Neural progenitor cell (in vitro differentiated cells): ENCODE measurements around the gene SNF8. TPM values are rescaled to one million over a fixed set of nuclear protein-coding genes. Genes with fewer than 3 reads are reported as not detected.

Experiments
- DNase-seq: peaks from one replicate; pipeline ENCODE4 v3.0.0-alpha.2; 2016; ENCODE audit warnings: low spot score
- H2AFZ ChIP-seq: fragments of 200-600 bp; sonication (generic); replicated peaks from 2 replicates; pipeline ENCODE4 v1.6.1; 2016; ENCODE audit warnings: antibody characterized with exemption
- H3F3A ChIP-seq: fragments of 200-600 bp; sonication (generic); 2 replicates; pipeline ENCODE4 v1.6.1; 2016; ENCODE audit warnings: antibody characterized with exemption, low read depth
- H3K27ac ChIP-seq: fragments of 200-600 bp; sonication (generic); 2 replicates; pipeline ENCODE4 v1.5.1; 2016; ENCODE audit warnings: mild to moderate bottlenecking
- H3K27me3 ChIP-seq: fragments of 200-600 bp; sonication (generic); 2 replicates; pipeline ENCODE4 v1.6.1; 2016; ENCODE audit warnings: mild to moderate bottlenecking, moderate library complexity
- H3K36me3 ChIP-seq: fragments of 200-600 bp; sonication (generic); 2 replicates; pipeline ENCODE4 v1.5.1; 2016
- H3K4me1 ChIP-seq: fragments of 200-600 bp; sonication (generic); 2 replicates; pipeline ENCODE4 v1.6.1; 2016; ENCODE audit warnings: mixed run types
- H3K4me2 ChIP-seq: fragments of 200-600 bp; sonication (generic); 2 replicates; pipeline ENCODE4 v1.6.1; 2016
- H3K4me3 ChIP-seq: fragments of 200-600 bp; sonication (generic); 2 replicates; pipeline ENCODE4 v1.5.1; 2016
- H3K79me2 ChIP-seq: fragments of 200-600 bp; sonication (generic); 2 replicates; pipeline ENCODE4 v1.6.1; 2016; ENCODE audit warnings: low read depth
- H3K9ac ChIP-seq: fragments of 200-600 bp; sonication (generic); 2 replicates; pipeline ENCODE4 v1.6.1; 2016
- H3K9me3 ChIP-seq: fragments of 200-600 bp; sonication (generic); 2 replicates; pipeline ENCODE4 v1.5.1; 2016; ENCODE audit warnings: low read depth
- H4K20me1 ChIP-seq: fragments of 200-600 bp; sonication (generic); 2 replicates; pipeline ENCODE4 v1.6.1; 2016; ENCODE audit warnings: low read depth
- H3K27ac Mint-ChIP-seq: 3 replicates; pipeline ENCODE4 v1.8.0; 2021; ENCODE audit warnings: mixed read lengths
- H3K27me3 Mint-ChIP-seq: 2 replicates; pipeline ENCODE4 v1.8.0; 2022; ENCODE audit warnings: low read depth, mild to moderate bottlenecking, inconsistent platforms, moderate library complexity, mixed read lengths; ENCODE audit not compliant: insufficient read depth
- H3K36me3 Mint-ChIP-seq: 3 replicates; pipeline ENCODE4 v1.8.0; 2021; ENCODE audit warnings: mixed read lengths
- H3K4me1 Mint-ChIP-seq: 3 replicates; pipeline ENCODE4 v1.8.0; 2021; ENCODE audit warnings: mixed read lengths
- H3K4me3 Mint-ChIP-seq: 3 replicates; pipeline ENCODE4 v1.8.0; 2021; ENCODE audit warnings: mild to moderate bottlenecking, moderate library complexity, mixed read lengths
- H3K9me3 Mint-ChIP-seq: 3 replicates; pipeline ENCODE4 v1.8.0; 2020; ENCODE audit warnings: mixed read lengths
- CTCF ChIP-seq: fragments of 200-600 bp; sonication (generic); IDR thresholded peaks from 2 replicates; pipeline ENCODE4 v1.5.1; 2017; ENCODE audit warnings: antibody characterized with exemption, mild to moderate bottlenecking
- EZH2 ChIP-seq: fragments of 200-600 bp; sonication (generic); IDR thresholded peaks from 2 replicates; pipeline ENCODE4 v1.6.1; 2017; ENCODE audit warnings: antibody characterized with exemption, mild to moderate bottlenecking, moderate library complexity
- EZH2phosphoT487 ChIP-seq: fragments of 200-600 bp; sonication (generic); IDR thresholded peaks from 2 replicates; pipeline ENCODE4 v1.6.1; 2017; ENCODE audit warnings: antibody characterized with exemption
- total RNA-seq: library from RNA; depleted of rRNA; stranded (reverse); fragments of >200 nt; gene quantifications from 2 replicates; pipeline ENCODE4 v1.2.3, GENCODE V29; 2015; ENCODE audit warnings: low replicate concordance

SNF8 gene
- total RNA-seq, 1 donor from 2014 or later = 103 TPM

- Histone ChIP-seq H3K9me3 (no peaks in the 10 kb centered on the region), H3F3A (peaks cover 9% of the 10 kb centered on the region), H3K27me3 (no peaks in the 10 kb centered on the region), H3K27ac (no peak overlapping the region), H3K4me1 (no peaks in the 10 kb centered on the region), H2AFZ (no peak overlapping the region), H4K20me1 (no peaks in the 10 kb centered on the region), H3K36me3 (no peaks in the 10 kb centered on the region), H3K9ac (no peak overlapping the region), H3K4me3 (no peak overlapping the region), H3K79me2 (no peaks in the 10 kb centered on the region), H3K4me2 (no peak overlapping the region)
- Mint-ChIP-seq H3K27ac (no peak overlapping the region), H3K9me3 (no peaks in the 10 kb centered on the region), H3K27me3 (no peaks in the 10 kb centered on the region), H3K4me3 (no peak overlapping the region), H3K4me1 (no peaks in the 10 kb centered on the region), H3K36me3 (peaks cover 6% of the 10 kb centered on the region)
- no peak for TF ChIP-seq CTCF
- TF ChIP-seq EZH2phosphoT487 = no peak
- no peak for TF ChIP-seq EZH2
- DNase-seq = no peak
Observed at GRCh38 chr17:48901241-48901640, 43.4 kb downstream of the SNF8 start.

- Histone ChIP-seq H3K9ac (no peak overlapping the region), H2AFZ (no peak overlapping the region), H3K4me2 (no peak overlapping the region), H3F3A (peaks cover 20% of the 10 kb centered on the region), H3K4me3 (no peak overlapping the region), H3K27me3 (no peaks in the 10 kb centered on the region), H3K27ac (no peak overlapping the region), H3K79me2 (peaks cover 15% of the 10 kb centered on the region), H3K4me1 (peaks cover 4% of the 10 kb centered on the region), H4K20me1 (no peaks in the 10 kb centered on the region), H3K36me3 (no peaks in the 10 kb centered on the region), H3K9me3 (no peaks in the 10 kb centered on the region)
- Mint-ChIP-seq H3K4me1 (peaks cover 14% of the 10 kb centered on the region), H3K36me3 (peaks cover 6% of the 10 kb centered on the region), H3K27ac (no peak overlapping the region), H3K27me3 (no peaks in the 10 kb centered on the region), H3K4me3 (no peak overlapping the region), H3K9me3 (no peaks in the 10 kb centered on the region)
- TF ChIP-seq EZH2 (no peak), EZH2phosphoT487 (no peak), CTCF (no peak)
- no peak for DNase-seq
Observed at GRCh38 chr17:48894886-48895285, 49.8 kb downstream of the SNF8 start.

GRCh38 chr17:48893646-48894508 is 50.8 kb downstream of the SNF8 start:
- H3K27me3 Mint-ChIP-seq = no peaks in the 10 kb centered on the region
- H3K4me1 Mint-ChIP-seq = peaks cover 14% of the 10 kb centered on the region
- H3K36me3 ChIP-seq = no peaks in the 10 kb centered on the region
- H3K4me3 ChIP-seq = peak overlapping the region; percentile 69
- no peak overlapping the region for H3K27ac ChIP-seq
- no peak for TF ChIP-seq CTCF
- no peak for TF ChIP-seq EZH2
- TF ChIP-seq EZH2phosphoT487 = no peak
- H3F3A ChIP-seq = peaks cover 20% of the 10 kb centered on the region
- no peaks in the 10 kb centered on the region for H3K9me3 Mint-ChIP-seq
- DNase-seq = no peak
- peak overlapping the region; percentile 92 for H3K4me2 ChIP-seq
- H3K4me1 ChIP-seq = peaks cover 4% of the 10 kb centered on the region
- peaks cover 15% of the 10 kb centered on the region for H3K79me2 ChIP-seq
- H3K9me3 ChIP-seq = no peaks in the 10 kb centered on the region
- no peak overlapping the region for H2AFZ ChIP-seq
- no peak overlapping the region for H3K27ac Mint-ChIP-seq
- H3K9ac ChIP-seq = no peak overlapping the region
- H3K27me3 ChIP-seq = no peaks in the 10 kb centered on the region
- no peaks in the 10 kb centered on the region for H4K20me1 ChIP-seq
- H3K4me3 Mint-ChIP-seq = peak overlapping the region; percentile 89
- H3K36me3 Mint-ChIP-seq = peaks cover 6% of the 10 kb centered on the region
